GM19043 (cell line): ENCODE data around the gene SNX21.
A peak's percentile ranks its signal among the peaks of the same experiment; 100 is the strongest.
"Not testable (repeated sequence)": the region's sequence is repeated elsewhere in the genome, so short reads cannot be mapped to it uniquely, and the experiment has no call there.

Source experiments
- ATAC-seq: cut with Tn5 transposase; IDR thresholded peaks from one replicate; pipeline ENCODE4 v1.9.1; 2021; ENCODE audit warnings: low read depth; ENCODE audit not compliant: unreplicated experiment

The SNX21 gene, protein sequence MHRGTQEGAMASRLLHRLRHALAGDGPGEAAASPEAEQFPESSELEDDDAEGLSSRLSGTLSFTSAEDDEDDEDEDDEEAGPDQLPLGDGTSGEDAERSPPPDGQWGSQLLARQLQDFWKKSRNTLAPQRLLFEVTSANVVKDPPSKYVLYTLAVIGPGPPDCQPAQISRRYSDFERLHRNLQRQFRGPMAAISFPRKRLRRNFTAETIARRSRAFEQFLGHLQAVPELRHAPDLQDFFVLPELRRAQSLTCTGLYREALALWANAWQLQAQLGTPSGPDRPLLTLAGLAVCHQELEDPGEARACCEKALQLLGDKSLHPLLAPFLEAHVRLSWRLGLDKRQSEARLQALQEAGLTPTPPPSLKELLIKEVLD

DNA sequence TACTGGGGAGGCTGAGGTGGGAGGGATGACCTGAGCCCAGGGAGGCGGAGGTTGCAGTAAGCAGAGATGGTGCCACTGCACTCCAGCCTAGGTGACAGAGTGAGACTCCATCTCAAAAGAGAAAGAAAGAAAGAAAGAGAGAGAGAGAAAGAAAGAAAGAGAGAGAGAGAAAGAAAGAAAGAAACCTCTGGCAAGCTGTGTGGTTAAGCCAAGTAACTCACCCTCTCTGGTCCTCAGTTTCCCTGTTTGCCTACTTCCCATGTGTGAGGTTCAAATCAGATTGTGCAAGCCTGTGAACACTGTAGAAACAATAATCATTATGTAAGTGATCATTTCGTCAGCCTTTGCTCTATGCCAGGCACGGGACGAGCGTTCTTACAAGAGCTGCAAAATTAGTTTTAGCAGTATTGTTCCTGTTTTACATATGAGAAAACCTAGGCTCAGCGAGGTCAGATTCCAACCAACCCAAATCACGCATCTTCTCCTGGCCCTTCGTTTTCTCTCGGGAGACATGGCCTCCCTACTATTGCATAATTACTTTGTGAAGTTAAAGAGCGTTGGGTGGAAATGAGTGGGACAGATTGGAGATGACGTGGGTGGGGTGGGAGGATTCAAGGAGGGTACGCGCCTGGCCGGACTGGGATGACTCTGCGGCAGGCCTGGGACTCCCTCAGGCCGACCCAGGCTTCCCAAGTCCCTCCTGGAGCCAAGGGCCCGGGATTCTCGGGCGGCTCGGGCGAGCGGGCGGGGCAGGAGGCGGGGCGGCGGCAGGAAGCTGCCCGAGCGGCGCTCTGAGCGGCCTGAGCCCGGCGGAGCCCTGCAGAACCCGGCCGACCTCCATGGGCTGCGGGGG lies at the start of gene SNX21:
Gene SNX21 (plus strand): TSS at position 770 of the 853 bp plus-strand sequence. CDS start 121 bp downstream, outside the sequence.
- no peak for ATAC-seq

DNA sequence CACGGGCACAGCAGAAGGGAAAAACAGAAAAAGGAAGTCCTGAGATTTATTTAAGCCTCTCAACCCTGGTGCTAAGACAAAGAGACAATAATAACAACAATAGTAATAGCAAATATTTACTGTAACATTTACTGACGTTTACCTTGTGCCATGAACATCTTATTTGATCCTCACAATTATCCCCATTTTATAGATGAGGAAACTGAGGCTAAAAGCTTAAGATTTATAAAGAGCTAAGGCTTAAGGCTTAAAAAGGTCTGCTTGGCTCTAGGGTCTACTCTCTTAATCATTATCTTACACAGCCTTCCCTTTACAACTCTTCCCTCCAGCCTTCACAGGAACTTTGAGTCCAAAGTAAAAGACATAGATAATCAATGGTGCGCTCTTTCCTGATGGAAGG lies 45.2 kb upstream of the SNX21 start:
- ATAC-seq: no peak

DNA sequence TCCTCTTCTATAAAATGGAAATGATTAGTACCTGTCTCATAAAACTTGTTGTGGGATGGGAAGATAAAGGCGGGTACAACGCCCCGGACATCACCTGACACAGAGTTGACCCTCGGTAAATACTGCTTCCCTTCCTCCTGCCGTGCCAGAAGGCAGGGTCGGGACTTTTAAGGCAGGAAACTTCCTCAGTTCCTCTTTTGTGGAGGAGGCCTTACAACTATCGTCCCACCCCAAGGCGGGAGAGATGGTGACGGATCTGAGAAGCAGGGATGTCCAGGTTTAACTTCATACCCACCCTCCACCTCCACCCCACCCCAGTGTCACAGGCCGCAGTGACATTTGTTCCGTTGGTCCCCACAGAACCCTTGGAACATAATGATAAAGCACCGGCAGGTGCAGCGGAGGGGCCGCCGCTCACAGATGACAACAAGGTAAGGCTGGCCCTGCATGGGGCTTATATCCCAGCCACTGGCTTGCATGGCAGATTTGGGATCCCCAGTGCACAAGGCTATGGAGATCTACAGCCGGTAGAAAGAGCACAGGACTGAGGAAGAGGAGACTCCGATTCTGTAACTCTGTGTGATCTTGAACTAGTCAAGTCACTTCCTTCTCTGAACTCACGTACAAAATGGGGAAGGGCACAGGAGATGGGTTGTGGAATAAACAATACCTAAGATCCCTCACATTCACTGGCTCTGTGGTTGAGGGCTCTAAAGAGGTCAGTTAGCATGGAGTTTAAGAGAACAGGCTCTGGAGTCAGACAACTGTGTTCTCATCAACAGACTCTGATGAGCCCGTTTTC lies 41.1 kb upstream of the SNX21 start:
- no peak for ATAC-seq

DNA sequence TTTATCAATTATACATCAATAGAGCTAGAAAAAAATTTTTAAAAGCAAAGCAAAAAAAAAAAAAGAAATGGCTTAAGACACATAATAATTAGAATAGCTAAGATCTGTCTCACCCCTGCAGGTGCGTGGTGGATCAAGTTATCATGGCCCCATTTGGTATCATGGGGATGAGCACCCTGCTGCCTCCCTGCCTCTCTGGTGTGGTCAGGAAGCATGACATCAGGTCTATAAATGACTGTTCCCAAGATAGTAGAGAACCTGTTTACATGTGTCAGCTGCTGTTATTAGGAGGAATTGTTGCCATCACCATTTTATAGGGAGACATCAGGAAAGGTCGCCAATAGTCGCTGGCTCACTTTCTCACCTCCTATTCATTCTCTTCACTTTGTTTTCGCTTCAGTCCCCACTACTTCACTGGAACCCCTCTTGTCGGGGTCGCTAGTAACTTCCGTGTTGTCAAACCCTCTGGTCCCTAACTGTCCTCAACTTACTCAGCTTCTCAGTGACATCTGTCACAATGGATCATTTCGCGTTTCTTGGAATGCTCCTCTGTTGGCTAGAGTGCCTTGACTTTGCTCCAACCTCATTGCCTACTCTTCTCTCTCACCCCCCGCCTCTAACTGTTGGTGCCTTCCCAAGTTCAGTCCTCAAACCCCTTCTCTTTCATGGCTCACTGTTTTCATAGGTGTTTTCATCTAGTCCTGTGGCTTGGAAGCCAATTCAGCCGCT lies 37.1 kb upstream of the SNX21 start:
- no peak for ATAC-seq

DNA sequence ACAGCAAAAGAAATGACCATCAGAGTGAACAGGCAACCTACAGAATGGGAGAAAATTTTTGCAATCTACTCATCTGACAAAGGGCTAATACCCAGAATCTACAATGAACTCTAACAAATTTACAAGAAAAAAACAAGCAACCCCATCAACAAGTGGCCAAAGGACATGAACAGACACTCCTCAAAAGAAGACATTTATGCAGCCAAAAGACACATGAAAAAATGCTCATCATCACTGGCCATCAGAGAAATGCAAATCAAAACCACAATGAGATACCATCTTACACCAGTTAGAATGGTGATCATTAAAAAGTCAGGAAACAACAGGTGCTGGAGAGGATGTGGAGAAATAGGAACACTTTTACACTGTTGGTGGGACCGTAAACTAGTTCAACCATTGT lies 36.1 kb upstream of the SNX21 start:
- ATAC-seq: not testable (repeated sequence)

DNA sequence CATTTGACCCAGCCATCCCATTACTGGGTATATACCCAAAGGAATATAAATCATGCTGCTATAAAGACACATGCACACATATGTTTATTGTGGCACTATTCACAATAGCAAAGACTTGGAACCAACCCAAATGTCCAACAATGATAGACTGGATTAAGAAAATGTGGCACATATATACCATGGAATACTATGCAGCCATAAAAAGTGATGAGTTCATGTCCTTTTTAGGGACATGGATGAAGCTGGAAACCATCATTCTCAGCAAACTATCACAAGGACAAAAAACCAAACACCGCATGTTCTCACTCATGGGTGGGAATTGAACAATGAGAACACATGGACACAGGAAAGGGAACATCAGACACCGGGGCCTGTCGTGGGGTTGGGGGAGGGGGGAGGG lies 35.6 kb upstream of the SNX21 start:
- ATAC-seq: not testable (repeated sequence)

DNA sequence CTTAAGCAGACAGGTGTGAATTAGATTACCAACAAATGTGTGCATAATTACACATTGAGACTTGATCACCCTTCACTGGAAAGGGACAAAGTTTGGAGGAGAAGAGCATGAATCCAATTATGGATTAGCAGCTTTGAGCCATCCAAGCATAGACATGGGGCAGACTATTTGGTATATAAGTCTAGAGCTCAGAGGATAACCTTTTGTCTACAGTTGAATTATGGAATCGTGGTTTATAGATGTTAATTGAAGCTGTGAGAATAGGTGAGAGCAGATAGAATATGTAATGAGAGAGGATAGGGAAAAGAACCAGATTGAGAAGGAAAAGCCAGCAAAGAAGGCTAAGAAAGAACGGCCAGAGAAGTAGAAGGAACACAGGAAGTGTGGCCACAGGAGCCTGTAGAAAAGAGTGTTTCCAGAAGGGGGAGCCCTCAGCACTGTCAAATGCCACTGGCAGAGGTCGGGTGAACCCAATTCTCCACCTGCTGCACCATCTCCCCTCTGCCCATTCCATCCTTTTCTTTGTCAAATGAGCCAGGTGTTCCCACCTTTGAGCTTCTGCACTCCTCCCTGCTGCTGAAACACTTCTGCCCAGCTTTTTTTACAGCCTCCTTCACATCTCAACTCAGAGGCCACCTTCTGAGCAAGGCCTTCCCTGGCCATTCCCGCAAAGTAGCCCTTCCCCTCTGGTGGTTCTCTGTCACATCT lies 34.5 kb upstream of the SNX21 start:
- ATAC-seq: no peak

DNA sequence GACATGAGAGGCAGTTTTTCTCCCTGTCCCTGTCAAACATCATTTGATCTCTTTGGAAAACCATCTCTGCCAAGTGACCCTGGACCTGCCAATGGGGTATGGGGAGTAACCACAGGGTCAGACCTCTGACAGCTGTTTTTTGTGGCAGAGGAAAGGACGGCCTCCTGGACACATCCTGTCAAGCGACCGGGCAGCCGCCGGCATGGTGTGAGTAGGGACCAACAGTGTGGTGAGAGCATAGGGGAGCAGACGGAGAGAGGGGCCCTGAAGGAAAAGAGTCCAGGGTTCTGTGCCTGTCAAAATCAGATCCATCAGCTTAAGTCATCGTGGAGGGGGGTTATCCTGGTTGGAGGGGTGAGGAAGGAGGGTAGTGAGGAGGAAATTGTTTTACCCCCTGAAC lies 31.7 kb upstream of the SNX21 start:
- no peak for ATAC-seq

DNA sequence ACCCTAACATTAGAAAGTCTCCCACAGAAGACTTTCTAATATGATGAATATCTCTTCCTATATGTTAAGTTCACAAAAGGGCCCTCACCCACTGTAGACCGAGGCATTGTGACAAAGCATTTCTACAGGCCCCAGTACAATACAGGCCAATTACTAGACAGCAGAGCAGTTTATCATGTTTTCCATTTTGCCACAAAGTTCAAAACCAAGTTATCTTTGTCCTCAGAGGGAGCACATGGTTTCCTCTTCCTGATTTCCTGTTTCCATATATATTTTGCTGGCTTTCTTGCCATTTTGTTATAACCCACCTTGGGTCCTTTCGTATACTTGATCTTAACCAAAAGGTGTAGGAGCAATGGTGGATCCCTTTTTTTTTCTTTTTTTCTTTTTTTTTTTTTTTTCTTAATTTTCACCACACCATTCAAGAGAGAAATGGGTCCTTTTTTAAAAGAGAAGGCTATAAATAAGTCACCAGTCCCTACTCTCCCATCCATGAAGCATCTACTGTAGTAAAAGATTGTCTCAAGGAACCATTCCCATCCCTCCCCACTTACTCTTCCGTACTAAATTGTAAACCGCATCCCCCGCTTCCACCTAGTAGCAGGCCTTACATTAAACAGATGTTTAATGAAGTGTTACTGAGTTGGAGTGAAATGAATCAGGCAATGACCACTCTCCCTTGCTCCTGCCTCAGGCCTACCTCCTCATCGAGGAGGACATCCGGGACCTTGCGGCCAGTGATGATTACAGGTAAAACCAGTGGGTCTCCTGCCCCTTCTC lies 23.2 kb upstream of the SNX21 start:
- ATAC-seq: no peak

DNA sequence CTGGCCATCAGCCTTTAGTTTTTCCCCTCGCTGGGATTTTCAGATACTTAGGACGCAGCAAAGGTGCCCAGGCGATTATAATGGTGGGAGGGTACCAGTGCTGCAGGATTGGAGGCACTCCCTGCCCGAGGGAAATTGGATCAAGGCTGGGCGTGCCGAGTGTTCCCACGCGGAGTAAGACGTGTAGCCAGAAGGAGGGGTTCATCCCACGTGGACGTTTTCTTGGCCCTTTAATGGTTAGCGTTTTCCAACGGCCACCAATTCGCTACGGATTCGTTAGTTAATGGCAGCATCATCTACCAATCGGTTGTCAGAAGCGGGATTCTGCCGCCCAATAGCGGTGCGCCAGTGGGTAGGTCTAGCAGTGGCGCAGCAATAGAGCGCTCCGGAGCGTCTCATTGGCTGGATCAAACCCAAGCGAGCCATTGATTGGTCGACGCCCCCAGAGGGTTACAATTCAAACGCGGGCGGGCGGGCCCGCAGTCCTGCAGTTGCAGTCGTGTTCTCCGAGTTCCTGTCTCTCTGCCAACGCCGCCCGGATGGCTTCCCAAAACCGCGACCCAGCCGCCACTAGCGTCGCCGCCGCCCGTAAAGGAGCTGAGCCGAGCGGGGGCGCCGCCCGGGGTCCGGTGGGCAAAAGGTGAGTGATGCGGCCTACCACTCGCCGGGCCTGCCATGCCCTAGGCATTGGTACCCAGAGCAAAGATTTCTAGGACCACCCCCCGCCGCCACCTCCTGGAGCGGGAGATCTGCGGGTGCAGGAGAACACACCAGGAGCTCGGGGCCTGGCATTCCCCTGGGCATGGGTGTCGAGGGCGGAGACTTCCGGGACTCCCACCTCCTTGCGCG lies 21.2 kb upstream of the SNX21 start, which contains the start of gene UBE2C:
Gene UBE2C (plus strand): TSS at position 488 of the 849 bp plus-strand sequence. CDS start 52 bp downstream, at position 540.
- ATAC-seq: peak; percentile 100

DNA sequence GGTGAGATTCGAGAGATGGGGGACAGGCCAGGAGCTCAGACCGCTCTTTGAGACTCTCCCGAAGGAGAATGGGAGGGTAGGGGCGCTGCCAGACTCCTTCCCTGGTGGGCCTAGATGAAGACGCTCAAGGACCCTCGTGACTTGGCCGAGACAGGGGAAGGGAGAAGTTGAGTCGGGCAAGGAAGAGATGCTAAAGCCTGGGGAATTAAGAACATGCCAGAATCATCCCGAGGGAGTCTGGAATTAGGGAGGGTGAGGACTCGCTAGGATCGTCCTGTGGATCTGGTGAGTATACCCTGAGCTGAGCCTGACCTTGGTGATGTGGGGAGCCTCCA lies 20.6 kb upstream of the SNX21 start:
- ATAC-seq: no peak

DNA sequence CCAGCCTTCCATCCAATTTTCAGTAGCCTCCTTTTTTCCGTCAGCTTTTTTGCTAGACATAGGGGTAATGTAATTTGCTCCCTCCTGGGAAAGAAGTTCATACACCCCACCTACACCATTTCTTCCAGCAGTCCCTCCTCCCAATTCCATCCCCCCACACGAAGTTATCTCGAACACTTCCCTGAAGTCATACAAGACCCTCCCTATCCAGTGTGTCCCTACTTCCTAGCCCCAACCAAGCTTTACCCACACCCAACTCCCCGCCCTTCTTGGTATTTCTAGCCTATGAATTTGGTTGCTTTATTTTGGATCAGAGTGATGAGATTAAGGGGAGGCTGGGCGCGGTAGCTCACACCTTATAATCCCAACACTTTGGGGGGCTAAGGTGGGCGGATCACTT lies 20.1 kb upstream of the SNX21 start:
- ATAC-seq: no peak

DNA sequence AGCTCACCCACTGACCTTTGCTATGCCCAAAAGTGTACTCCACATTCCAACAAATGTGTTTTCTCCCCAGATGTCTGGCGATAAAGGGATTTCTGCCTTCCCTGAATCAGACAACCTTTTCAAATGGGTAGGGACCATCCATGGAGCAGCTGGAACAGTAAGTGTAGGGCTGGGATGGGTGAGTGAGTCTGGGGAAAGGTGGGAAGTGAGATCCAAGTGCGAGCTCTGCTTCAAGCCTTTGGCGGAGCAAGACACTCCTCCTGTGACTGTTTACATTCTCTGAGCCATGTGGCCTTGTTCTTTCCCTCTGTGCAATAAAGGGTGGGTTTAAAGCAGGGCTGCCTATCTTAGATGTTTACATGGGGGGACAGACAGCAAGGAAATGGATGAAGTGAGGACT lies 19.3 kb upstream of the SNX21 start:
- ATAC-seq: no peak

DNA sequence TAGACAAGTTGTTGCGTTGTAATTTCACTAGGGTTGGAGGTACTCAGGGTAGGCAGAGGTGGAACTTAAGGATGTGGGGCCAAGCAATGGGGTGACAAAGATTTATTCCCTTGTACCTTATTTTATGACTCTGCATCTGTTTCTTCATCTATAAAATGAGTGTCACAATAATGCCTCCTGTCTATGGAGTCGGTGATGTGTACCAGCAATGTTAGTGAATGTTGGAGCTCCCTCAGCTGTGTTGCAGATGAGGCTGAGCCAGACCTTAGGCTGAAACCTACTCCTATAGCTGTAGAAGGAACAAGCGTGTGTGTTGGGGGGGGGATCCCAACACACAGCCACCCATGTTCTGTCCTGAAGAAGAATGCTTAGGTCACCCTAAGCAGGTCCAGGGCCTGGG lies 16.6 kb upstream of the SNX21 start:
- no peak for ATAC-seq

DNA sequence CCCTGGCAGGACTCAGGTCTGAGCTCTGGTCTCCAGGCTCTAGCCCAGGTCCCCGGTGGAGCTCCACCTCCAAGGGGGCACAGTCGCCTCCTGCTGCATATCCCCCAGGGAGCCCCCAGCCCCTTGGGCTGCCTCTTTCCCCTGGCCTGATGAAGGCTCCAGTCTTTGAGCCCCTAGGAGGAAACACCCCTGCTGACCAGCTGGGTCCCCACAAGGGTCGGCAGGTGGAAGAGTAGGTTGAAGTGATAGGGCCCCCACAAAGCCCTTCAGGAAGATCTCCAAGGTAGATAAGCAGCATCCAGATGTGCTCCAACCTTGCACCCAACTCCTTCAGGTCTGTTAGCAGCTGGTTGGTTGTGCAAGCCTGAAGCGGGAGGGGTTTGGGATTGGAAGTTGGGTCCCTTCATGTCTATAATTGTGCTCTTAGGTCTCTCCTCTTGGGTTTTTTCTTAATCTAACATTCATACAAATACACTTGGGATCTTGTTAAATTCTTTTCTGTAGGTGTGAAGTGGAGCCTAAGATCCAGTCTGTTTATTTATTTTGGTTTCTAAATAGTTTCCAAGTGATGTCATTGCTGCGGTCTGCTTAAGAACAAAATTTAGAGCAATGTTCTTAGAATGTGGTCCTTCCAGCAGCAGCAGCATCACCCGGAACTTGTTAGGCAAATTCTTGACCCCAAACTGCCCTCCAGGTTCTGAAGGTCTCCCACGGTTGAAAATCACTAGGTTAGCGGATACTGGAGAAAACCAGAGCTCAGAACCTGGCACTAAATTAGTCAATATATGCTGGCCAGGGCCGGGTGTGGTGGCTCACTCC lies 16.0 kb upstream of the SNX21 start:
- ATAC-seq: no peak

DNA sequence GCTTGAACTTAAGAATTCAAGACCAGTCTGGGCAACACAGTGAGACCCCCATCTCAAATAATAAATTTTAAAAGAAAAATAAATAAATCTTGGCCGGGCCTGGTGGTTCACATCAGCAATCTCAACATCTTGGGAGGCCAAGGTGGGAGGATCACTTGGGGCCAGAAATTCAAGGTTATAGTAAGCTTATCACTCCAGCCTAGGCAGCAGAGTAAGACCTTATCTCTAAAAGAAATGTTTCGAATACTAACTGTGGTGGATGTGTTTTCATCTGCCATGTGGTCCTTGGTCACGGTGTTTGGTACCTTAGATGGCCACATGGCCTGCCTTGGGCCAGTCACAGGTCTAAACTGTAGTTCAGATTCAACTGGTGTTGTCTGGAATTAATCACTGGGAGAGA lies 15.4 kb upstream of the SNX21 start:
- ATAC-seq: no peak

DNA sequence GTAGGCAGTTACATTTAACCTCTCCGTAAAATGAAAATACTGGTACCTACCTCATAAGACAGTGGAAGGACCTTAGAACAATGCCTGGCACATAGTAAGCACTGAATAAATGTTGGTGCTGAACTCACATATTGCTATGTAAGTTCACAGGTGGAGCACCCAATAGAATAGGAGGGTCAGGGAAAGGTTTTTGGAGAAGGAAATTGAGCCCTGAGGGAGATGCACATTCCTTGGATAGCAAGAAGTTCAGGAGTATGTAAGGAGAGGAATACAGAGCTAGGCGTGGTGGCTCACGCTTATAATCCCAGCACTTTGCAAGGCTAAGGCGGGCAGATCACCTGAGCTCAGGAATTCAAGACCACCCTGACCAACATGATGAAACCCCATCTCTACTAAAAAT lies 14.1 kb upstream of the SNX21 start:
- no peak for ATAC-seq
